ENCODE measurements around the gene CERS6.

CERS6 gene

DNA sequence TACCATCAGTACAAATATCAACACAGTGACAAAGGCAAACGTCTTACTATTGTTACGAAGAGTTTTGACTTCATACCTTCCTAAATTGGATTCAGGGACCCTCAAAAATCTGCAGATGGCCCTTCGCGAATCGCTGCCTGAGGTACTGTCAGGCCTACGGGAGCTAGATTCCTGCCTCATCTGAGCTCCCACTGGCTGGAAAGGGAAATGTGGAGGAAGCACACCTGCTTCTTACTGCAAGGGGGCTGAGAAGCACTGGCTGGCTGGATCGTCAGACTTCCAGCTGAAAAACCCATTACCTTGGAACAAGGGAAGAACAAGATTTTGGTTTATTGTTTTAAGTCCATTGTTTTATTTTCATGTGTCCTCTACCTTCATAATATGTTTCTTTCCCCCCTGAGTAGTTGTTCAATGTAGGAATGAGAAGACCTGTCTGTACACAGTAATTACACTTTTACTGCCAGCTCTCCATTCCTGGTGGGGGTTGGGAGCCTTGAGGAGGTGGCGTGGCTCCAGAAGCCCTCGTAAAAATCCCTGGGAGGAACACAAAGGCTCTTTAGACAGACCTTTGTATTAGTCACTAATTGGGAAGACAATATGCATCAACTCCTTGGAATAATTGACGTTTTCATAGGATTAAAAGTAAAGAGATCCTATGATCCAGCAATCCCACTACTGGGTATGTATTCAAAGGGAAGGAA, 222.2 kb downstream of the CERS6 start:
- Mint-ChIP-seq H3K27me3 (no peaks in the 10 kb centered on the region), H3K4me1 (ENCODE audit: low read depth) (peaks cover under 1% of the 10 kb centered on the region), H3K4me3 (no peak overlapping the region), H3K27ac (no peak overlapping the region), H3K36me3 (ENCODE audit: low read depth) (peaks cover 11% of the 10 kb centered on the region), H3K9me3 (no peaks in the 10 kb centered on the region)

DNA sequence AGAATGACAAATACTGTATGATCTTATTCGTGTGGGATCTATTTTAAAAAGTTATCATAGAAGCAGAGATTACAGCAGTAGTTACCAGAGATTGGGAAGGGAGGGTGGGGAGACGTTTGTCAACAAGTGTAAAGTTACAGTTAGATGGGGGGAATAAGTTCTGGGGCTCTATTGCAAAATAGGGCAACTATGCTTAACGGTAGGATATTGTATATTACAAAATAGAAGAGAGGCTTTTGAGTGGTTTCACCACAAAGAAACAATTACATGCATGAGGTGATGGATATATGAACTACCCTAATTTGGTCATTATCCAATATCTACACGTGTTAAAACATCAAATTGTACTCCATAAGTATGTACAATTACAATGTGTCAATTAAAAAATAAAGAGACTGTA, 223.0 kb downstream of the CERS6 start:
- Mint-ChIP-seq H3K4me1 (ENCODE audit: low read depth) (peaks cover 4% of the 10 kb centered on the region), H3K36me3 (ENCODE audit: low read depth) (peaks cover 11% of the 10 kb centered on the region), H3K27ac (no peak overlapping the region), H3K4me3 (no peak overlapping the region), H3K9me3 (no peaks in the 10 kb centered on the region), H3K27me3 (no peaks in the 10 kb centered on the region)

DNA sequence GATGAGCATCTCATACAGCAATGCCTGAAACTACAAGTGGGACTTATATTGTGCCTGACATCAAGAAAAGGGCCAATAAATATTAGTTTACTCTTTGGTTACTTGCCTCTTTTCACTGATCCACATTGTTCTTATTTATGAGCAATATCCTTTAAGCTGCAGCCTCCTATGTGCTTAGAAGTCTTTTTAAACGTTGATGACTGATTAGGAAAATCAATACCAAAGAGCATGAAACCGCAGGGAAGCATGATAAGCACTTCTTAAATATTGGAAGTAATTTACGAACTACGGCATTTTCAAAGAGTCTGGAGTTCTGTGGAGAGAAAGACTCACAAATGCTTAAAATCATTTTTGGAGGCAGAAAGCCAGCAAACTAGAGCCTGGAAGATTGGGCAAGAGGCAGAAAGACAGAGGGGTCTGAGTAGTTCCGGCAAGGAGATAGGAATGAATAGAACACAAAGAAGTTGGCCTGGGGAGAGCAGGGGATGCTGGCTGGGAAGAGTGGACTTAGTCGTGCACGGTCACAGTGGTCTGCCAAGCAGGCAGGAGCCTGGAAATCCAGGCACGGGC, 223.8 kb downstream of the CERS6 start:
- Mint-ChIP-seq H3K27ac (no peak overlapping the region), H3K4me3 (no peak overlapping the region), H3K4me1 (ENCODE audit: low read depth) (peaks cover 4% of the 10 kb centered on the region), H3K9me3 (no peaks in the 10 kb centered on the region), H3K27me3 (no peaks in the 10 kb centered on the region), H3K36me3 (ENCODE audit: low read depth) (peaks cover 11% of the 10 kb centered on the region)

DNA sequence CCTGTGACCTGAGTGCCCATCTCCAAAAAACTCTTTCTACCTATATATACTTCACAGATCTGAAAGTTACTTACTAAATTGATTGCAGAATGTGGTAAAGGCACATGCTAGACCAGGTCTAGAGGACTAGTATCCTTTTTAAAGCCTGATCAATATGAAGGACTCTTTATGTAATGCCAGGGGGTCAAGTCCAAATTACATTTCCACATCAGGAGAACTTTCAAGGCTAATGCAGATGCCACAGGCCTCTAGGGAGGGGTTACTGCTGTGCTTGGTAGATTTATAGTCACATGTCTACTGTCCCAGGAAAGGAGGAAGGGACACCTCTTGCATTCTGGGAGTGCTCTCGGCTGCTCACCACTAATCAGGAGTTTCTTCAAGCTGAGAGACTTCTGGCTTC, 227.9 kb downstream of the CERS6 start:
- Mint-ChIP-seq H3K27me3 (no peaks in the 10 kb centered on the region), H3K4me3 (no peak overlapping the region), H3K36me3 (ENCODE audit: low read depth) (no peaks in the 10 kb centered on the region), H3K9me3 (no peaks in the 10 kb centered on the region), H3K27ac (no peak overlapping the region), H3K4me1 (ENCODE audit: low read depth) (peaks cover 4% of the 10 kb centered on the region)

DNA sequence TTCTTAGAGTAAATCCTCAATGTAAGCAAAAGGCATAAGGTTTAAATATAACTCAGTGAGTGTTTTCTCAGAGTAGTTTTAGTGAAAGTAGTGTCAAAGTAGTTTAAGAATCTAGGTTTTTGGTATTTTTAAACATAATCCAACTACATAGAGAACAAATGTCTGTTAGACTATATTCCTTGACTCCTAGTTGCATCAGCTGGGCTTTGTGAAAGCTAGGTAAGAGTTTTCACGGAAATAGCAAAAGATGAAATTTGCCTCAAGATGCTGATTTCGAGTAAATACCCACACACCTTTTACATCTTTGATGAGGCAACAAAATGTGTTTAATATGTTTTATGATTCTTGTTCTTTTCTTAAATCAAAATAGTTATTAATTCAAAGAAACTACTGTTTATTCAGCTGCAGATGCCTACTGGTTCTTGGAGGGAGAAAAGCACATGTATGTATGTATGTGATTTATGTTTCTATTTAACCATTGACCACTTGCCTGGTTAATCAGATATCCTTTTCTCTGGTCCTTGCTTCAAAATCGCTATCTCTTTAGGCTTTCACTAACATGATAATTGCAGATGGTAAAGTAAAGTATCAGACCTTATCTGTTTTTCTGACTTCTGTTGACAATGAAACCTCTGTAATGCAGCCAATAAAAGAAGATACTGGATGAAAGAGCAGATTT, 229.0 kb downstream of the CERS6 start:
- H3K27ac Mint-ChIP-seq = no peak overlapping the region
- H3K4me1 Mint-ChIP-seq (ENCODE audit: low read depth) = peaks cover 4% of the 10 kb centered on the region
- H3K27me3 Mint-ChIP-seq = no peaks in the 10 kb centered on the region
- no peaks in the 10 kb centered on the region for H3K36me3 Mint-ChIP-seq (ENCODE audit: low read depth)
- H3K4me3 Mint-ChIP-seq = no peak overlapping the region
- H3K9me3 Mint-ChIP-seq = no peaks in the 10 kb centered on the region

DNA sequence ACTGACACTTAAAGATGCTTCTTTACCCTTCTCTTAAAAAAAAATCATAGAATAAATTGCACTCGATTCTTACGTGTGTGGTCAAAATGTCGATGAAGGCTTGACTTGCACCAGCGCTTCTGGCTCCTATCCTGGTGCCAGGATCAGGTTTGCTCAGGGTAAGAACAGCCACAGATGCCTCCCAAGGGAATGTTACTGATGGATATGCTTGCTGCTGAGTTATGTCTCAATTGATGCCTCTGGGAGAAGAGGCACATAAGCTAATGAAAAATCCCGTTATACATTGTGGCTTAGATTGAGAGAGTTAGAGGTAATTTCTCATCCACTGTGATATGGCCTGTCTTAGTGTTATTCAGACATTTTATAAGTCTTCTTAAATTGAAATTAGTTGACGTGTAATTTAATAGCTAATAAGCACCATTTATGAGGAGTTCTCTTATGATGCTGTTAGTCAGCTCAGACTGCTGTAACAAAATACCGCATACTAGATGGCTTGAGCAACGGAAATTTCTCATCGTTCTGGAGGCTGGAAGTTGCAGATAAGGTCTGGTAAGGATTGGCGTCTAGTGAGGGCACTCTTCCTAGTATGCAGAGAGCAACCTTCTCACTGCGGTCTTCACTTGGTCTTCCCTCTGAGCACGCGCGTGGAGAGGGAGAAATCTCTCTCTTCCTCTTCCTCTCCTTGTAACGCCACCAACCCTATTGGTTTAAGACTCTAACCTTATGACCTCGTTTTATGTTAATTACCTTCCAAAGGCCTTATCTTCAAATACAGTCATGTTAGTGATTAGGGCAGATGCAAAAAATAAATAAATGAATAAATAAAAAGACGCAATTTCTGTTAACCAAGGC, 229.8 kb downstream of the CERS6 start:
- Mint-ChIP-seq H3K9me3 (no peaks in the 10 kb centered on the region), H3K4me3 (no peak overlapping the region), H3K36me3 (ENCODE audit: low read depth) (no peaks in the 10 kb centered on the region), H3K27me3 (no peaks in the 10 kb centered on the region), H3K27ac (no peak overlapping the region), H3K4me1 (ENCODE audit: low read depth) (peaks cover 4% of the 10 kb centered on the region)

DNA sequence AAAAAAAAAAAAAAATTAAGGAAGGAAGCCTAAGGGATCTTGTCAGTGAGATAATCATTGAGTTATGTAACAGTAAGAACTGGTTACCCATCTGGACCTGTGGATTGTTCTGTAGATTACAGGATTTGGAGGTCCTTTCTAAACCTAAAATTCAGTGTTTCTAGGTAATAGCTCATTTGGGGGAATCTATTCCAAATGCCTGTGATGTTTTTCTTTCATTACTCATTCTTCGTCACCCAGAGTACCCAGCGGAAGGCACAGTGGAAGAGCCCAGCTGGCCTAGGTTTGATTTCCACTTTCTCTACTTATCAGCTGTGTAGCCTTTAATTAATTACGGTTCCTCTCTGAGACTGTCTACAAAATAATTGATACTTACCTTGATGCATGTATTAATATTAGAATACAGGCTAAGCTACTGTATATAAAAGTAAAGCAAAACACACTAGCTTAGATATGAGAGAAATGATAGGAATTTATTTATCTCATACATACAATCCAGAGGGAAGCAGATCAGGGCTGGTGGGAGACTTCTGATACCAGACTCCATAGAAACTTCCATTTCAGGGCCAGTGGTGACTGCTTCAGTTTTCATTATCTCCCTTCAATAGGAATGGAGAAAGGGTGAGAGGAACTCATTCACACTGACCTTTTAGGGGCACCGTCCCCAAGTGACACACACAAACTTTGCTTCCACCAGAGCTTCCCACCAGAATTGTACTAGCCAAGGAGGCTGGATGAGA, 230.6 kb downstream of the CERS6 start:
- Mint-ChIP-seq H3K27me3 (no peaks in the 10 kb centered on the region), H3K36me3 (ENCODE audit: low read depth) (peaks cover 8% of the 10 kb centered on the region), H3K4me3 (no peak overlapping the region), H3K4me1 (ENCODE audit: low read depth) (peaks cover 4% of the 10 kb centered on the region), H3K9me3 (no peaks in the 10 kb centered on the region), H3K27ac (no peak overlapping the region)

DNA sequence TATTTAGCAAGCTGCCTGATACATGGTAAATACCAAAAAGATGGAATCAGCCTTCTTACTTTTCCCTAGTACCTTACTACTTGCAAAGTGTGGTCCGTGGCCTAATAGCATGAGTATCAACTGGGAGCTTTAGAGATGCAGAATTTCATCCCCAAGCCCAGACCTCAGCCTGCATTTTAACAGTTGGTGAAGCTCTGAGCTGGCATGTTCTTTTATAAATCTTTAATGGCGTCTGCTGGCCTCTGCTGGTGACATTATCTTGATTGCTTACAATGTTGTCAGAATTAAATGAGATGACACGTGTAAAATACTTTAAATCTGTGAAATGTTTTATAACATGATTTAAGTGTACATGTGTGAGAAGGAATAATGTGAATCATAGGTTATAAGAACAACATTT, 231.2 kb downstream of the CERS6 start:
- no peak overlapping the region for H3K27ac Mint-ChIP-seq
- H3K4me3 Mint-ChIP-seq = no peak overlapping the region
- H3K4me1 Mint-ChIP-seq (ENCODE audit: low read depth) = peaks cover 10% of the 10 kb centered on the region
- no peaks in the 10 kb centered on the region for H3K9me3 Mint-ChIP-seq
- peaks cover 11% of the 10 kb centered on the region for H3K36me3 Mint-ChIP-seq (ENCODE audit: low read depth)
- no peaks in the 10 kb centered on the region for H3K27me3 Mint-ChIP-seq

DNA sequence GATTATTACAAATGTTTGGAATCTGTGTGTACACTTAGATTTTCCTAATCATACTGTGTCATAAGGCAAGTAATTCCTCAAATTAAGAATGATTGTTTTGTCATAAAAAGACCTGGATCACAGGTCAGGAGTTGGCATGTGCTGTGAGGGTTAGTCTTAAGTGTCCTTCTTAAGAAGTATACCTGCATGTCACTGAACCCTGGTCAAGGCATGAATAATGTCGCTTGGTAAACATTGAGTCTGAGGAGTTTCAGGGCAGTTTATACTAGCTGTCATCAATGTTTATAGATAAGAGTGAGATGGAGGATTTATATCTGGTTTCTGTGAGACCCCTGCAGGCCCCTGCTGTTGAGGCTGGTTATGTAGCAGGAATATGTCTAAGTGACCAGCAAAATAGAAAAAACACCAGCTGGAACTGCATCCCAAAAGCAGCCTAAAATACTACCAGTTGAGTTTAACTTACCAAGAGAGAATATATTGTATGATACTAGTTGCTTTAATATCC, 234.4 kb downstream of the CERS6 start:
- H3K4me3 Mint-ChIP-seq = no peak overlapping the region
- peaks cover 6% of the 10 kb centered on the region for H3K4me1 Mint-ChIP-seq (ENCODE audit: low read depth)
- peaks cover 20% of the 10 kb centered on the region for H3K36me3 Mint-ChIP-seq (ENCODE audit: low read depth)
- no peaks in the 10 kb centered on the region for H3K9me3 Mint-ChIP-seq
- no peak overlapping the region for H3K27ac Mint-ChIP-seq
- H3K27me3 Mint-ChIP-seq = no peaks in the 10 kb centered on the region

DNA sequence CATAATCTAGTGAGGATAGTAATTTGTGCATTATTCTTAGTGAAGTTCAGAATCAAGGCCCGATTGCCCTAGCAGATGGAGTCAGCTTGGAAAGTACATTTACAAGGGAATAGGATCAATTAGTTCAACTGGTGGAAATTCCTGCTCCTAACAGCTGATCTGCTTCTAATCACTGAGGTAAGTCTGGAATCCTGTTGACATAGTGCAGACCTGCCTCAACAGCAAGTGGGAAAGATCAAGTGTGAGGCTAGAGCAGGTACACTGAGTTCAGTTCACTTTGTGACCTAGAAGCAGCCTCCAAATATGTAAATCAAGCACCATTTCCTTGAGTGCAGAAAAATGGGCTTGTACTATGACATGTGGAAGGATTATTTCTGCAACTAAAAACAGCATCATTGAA, 235.1 kb downstream of the CERS6 start:
- Mint-ChIP-seq H3K36me3 (ENCODE audit: low read depth) (peaks cover 27% of the 10 kb centered on the region), H3K4me1 (ENCODE audit: low read depth) (peaks cover 6% of the 10 kb centered on the region), H3K9me3 (no peaks in the 10 kb centered on the region), H3K27me3 (no peaks in the 10 kb centered on the region), H3K27ac (no peak overlapping the region), H3K4me3 (no peak overlapping the region)

DNA sequence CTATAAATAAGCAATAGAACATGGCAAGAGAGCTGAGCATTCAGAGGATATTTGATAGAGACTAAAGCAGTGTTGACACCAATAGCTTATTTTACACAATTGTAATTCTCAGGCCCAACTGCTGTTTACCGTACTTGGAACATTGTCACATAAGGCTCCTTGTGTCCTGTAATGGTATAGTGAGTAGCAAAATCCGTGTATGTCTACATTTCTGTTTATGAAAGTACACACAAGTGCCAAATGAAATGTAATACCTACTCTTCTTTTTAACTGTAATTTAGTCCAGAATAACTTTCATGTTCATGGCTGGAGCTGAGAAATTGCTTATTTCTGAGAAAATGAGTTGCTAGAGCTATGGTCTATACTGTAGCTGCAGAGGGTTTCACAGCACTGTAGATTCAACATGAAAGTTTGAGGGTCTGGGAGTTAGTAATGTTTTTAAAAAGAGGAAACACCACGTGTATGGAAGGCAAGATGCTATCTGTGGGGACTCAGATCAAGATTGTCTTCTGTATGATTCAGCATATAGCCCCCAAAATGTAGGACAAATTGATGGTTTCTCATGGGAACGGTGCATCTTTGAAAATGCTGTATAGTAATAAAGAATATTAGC, 236.2 kb downstream of the CERS6 start:
- H3K27me3 Mint-ChIP-seq = no peaks in the 10 kb centered on the region
- H3K36me3 Mint-ChIP-seq (ENCODE audit: low read depth) = peaks cover 35% of the 10 kb centered on the region
- no peaks in the 10 kb centered on the region for H3K9me3 Mint-ChIP-seq
- H3K4me3 Mint-ChIP-seq = no peak overlapping the region
- no peak overlapping the region for H3K27ac Mint-ChIP-seq
- H3K4me1 Mint-ChIP-seq (ENCODE audit: low read depth) = peaks cover 6% of the 10 kb centered on the region

DNA sequence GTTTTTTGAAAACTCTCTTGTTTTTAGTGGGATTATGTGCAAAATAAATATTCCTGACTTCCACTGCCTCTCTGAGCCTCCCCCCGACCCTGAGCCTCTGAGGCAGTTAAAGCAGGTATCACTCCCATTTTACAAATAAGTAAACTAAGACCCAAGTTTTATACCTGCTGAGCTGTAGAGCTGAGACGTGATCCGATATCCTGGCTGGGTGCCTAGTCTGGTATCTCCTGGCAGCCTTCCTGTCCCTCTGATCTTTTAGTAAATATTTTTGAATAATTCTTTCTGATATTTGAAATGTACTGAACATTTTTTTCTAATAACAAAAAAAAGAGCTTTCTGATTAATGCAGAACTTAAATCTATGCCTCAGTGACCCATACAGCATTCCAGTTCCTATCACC, 238.1 kb downstream of the CERS6 start:
- H3K27me3 Mint-ChIP-seq = no peaks in the 10 kb centered on the region
- H3K9me3 Mint-ChIP-seq = no peaks in the 10 kb centered on the region

DNA sequence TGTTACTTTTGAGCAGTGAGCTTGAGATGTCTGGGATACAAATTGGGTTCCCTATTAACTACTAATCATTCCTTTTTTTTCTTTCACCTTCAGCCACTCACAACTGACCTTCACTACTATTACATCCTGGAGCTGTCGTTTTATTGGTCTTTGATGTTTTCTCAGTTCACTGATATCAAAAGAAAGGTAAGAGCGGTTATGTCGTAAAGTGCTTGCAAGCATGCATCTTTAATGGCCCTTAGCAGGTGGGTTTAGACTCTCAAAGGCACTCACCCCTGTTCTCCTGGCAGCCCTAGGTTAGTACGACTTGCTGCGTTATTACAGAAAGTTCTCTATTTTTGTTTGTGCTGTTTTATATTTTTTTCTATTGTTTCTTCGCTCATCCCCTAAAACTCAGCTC, 238.8 kb downstream of the CERS6 start:
- Mint-ChIP-seq H3K27ac (no peak overlapping the region), H3K4me3 (no peak overlapping the region), H3K27me3 (no peaks in the 10 kb centered on the region), H3K36me3 (ENCODE audit: low read depth) (peaks cover 56% of the 10 kb centered on the region), H3K4me1 (ENCODE audit: low read depth) (peaks cover 6% of the 10 kb centered on the region), H3K9me3 (no peaks in the 10 kb centered on the region)

More for the DNA sequence above, 238.1 kb downstream of the CERS6 start:
- no peak overlapping the region for H3K4me3 Mint-ChIP-seq
- peaks cover 53% of the 10 kb centered on the region for H3K36me3 Mint-ChIP-seq (ENCODE audit: low read depth)
- no peak overlapping the region for H3K27ac Mint-ChIP-seq
- peaks cover 6% of the 10 kb centered on the region for H3K4me1 Mint-ChIP-seq (ENCODE audit: low read depth)

DNA sequence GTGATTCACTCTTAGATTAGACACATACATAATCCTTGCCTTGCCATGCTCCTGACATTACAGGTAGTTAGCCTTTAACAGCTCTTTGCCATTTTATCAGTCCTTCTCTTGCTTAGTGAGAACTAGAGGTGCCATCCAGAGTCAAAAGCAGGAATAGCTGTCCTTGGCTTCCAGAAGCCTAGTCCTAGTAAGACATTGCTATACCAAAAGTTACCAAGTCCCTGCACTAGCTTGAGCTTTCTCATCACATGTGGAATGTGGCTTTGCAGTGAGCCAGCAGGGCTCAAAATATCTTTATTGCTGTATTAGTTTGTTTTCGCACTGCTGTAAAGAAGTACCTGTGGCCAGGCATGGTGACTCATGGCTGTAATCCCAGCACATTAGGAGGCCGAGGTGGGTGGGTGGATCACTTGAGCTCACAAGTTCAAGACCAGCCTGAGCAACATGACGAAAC, 241.6 kb downstream of the CERS6 start:
- no peak overlapping the region for H3K27ac Mint-ChIP-seq
- H3K4me1 Mint-ChIP-seq (ENCODE audit: low read depth) = no peaks in the 10 kb centered on the region
- H3K4me3 Mint-ChIP-seq = no peak overlapping the region
- no peaks in the 10 kb centered on the region for H3K9me3 Mint-ChIP-seq
- no peaks in the 10 kb centered on the region for H3K27me3 Mint-ChIP-seq
- H3K36me3 Mint-ChIP-seq (ENCODE audit: low read depth) = peaks cover 45% of the 10 kb centered on the region
